ENCODE results near the gene SPDYE4.

DNA sequence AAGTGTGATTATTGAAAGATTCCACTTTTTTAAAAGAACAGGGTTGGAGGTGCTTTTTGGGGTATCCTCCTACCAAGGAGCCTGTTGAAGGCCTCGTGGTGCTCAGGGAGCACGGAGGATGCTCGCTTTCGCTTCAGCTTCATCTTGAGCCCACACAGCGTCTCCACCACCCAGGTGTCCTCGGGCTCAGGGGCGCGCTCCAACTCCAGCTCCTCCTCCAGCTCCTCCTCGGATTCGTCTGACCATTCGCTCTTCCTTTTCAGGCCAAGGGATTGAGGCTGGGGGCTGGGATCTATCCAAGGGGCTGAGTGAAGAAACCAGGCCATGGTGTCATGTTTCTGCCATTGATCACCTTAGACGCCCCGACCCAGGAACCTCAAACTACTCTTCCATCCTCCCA is 1.2 kb downstream of the SPDYE4 start:
- no peak for TF ChIP-seq CTCF (conservative IDR thresholded peaks at IDR 0.05; ENCODE audit: low read depth, low read length)
- no peak for TF ChIP-seq EZH2 (IDR thresholded peaks at IDR 0.05; ENCODE audit: low read length, unreplicated experiment)
- no peak for TF ChIP-seq EZH2phosphoT487 (IDR thresholded peaks at IDR 0.05; ENCODE audit: borderline replicate concordance, low read length)
